Vagina (tissue), 2 donors: Measurements from ENCODE around the gene ONECUT1.

Experiments used
- CTCF ChIP-seq, 3 experiments: fragments of 450-650 bp in 2 of 3; fragments of 200-600 bp in 1 of 3; sonication (generic) in 1 of 3; IDR thresholded peaks; one replicate each; pipeline ENCODE4 v1.5.1; 2017 to 2019; ENCODE audit warnings: antibody characterized with exemption in 3 of 3, mild to moderate bottlenecking in 2 of 3, moderate library complexity in 2 of 3
- POLR2A ChIP-seq, 2 donors: fragments of 450-650 bp; IDR thresholded peaks; one replicate each; pipeline ENCODE4 v1.6.1; 2017; ENCODE audit warnings: antibody characterized with exemption in 2 of 2, mild to moderate bottlenecking in 2 of 2, moderate library complexity in 2 of 2

GRCh38 chr15:52801748-52802085 is 11.6 kb upstream of the ONECUT1 start:
- no peak for TF ChIP-seq POLR2A (IDR thresholded peaks at IDR 0.05)
- no peak for TF ChIP-seq CTCF (IDR thresholded peaks at IDR 0.05)
